ENCODE results near the gene GALNT1.
A peak's percentile ranks its signal among the peaks of the same experiment; 100 is the strongest.

The GALNT1 gene

GRCh38 chr18:35711227-35711626 is 129.7 kb downstream of the GALNT1 start:
- DNase-seq (ENCODE audit: insufficient read length, low spot score) (no peak), FAIRE-seq (peak; percentile 28)

GRCh38 chr18:35713545-35713944 is 132.0 kb downstream of the GALNT1 start:
- DNase-seq (ENCODE audit: insufficient read length, low spot score) (no peak), FAIRE-seq (no peak)

GRCh38 chr18:35714539-35714938 is 133.0 kb downstream of the GALNT1 start:
- DNase-seq (ENCODE audit: insufficient read length, low spot score) (no peak), FAIRE-seq (no peak)

- FAIRE-seq (no peak), DNase-seq (ENCODE audit: insufficient read length, low spot score) (no peak)
These were observed 133.6 kb downstream of the GALNT1 start for GRCh38 chr18:35715139-35715538.

GRCh38 chr18:35716169-35716831 is 134.8 kb downstream of the GALNT1 start:
- DNase-seq (ENCODE audit: insufficient read length, low spot score) (no peak), FAIRE-seq (no peak)

- DNase-seq (ENCODE audit: insufficient read length, low spot score): no peak
- no peak for FAIRE-seq
These were observed 135.6 kb downstream of the GALNT1 start for GRCh38 chr18:35717182-35717581.

GRCh38 chr18:35721431-35722081 is 140.0 kb downstream of the GALNT1 start:
- FAIRE-seq: no peak
- DNase-seq (ENCODE audit: insufficient read length, low spot score): no peak

GRCh38 chr18:35728676-35729075 is 147.1 kb downstream of the GALNT1 start:
- FAIRE-seq (no peak), DNase-seq (ENCODE audit: insufficient read length, low spot score) (no peak)

GRCh38 chr18:35729991-35730668 is 148.6 kb downstream of the GALNT1 start:
- no peak for DNase-seq (ENCODE audit: insufficient read length, low spot score)
- no peak for FAIRE-seq

GRCh38 chr18:35730691-35731370 is 149.3 kb downstream of the GALNT1 start:
- DNase-seq (ENCODE audit: insufficient read length, low spot score): no peak
- FAIRE-seq: no peak

- FAIRE-seq (no peak), DNase-seq (ENCODE audit: insufficient read length, low spot score) (no peak)
These were observed 150.2 kb downstream of the GALNT1 start for GRCh38 chr18:35731701-35732100.

- FAIRE-seq: no peak
- DNase-seq (ENCODE audit: insufficient read length, low spot score): no peak
These were observed 150.6 kb downstream of the GALNT1 start for GRCh38 chr18:35732162-35732561.

GRCh38 chr18:35732636-35733035 is 151.1 kb downstream of the GALNT1 start:
- DNase-seq (ENCODE audit: insufficient read length, low spot score): no peak
- FAIRE-seq: no peak

GRCh38 chr18:35733408-35733807 is 151.9 kb downstream of the GALNT1 start:
- FAIRE-seq: no peak
- DNase-seq (ENCODE audit: insufficient read length, low spot score): no peak

- DNase-seq (ENCODE audit: insufficient read length, low spot score): no peak
- no peak for FAIRE-seq
These were observed 155.2 kb downstream of the GALNT1 start for GRCh38 chr18:35736696-35737095.

GRCh38 chr18:35739778-35740177 is 158.2 kb downstream of the GALNT1 start:
- FAIRE-seq (no peak), DNase-seq (ENCODE audit: insufficient read length, low spot score) (no peak)

GRCh38 chr18:35740656-35741055 is 159.1 kb downstream of the GALNT1 start:
- FAIRE-seq: no peak
- no peak for DNase-seq (ENCODE audit: insufficient read length, low spot score)

GRCh38 chr18:35743916-35744315 is 162.4 kb downstream of the GALNT1 start:
- no peak for FAIRE-seq
- no peak for DNase-seq (ENCODE audit: insufficient read length, low spot score)

- FAIRE-seq (no peak), DNase-seq (ENCODE audit: insufficient read length, low spot score) (no peak)
These were observed 164.3 kb downstream of the GALNT1 start for GRCh38 chr18:35745814-35746213.

GRCh38 chr18:35746826-35747339 is 165.3 kb downstream of the GALNT1 start:
- FAIRE-seq (no peak), DNase-seq (ENCODE audit: insufficient read length, low spot score) (no peak)

- no peak for FAIRE-seq
These were observed 166.4 kb downstream of the GALNT1 start for GRCh38 chr18:35747894-35748472.

More at GRCh38 chr18:35747894-35748472, 166.4 kb downstream of the GALNT1 start:
- no peak for DNase-seq (ENCODE audit: insufficient read length, low spot score)
